Skin of body (tissue), 2 donors: ENCODE results near the gene GATAD2A. TPM values are rescaled to one million over a fixed set of nuclear protein-coding genes. Genes with fewer than 3 reads are reported as not detected.

Source experiments
- DNase-seq: peaks from one replicate; lab custom pipeline; 2025; lab: John Stamatoyannopoulos, UW
- total RNA-seq: library from RNA; depleted of rRNA; stranded (reverse); fragments of >200 nt; gene quantifications from one replicate; pipeline ENCODE4 v1.2.3, GENCODE V29; 2014

GATAD2A gene
- total RNA-seq, 1 donor from 2014 or later: 24.3 TPM

DNA sequence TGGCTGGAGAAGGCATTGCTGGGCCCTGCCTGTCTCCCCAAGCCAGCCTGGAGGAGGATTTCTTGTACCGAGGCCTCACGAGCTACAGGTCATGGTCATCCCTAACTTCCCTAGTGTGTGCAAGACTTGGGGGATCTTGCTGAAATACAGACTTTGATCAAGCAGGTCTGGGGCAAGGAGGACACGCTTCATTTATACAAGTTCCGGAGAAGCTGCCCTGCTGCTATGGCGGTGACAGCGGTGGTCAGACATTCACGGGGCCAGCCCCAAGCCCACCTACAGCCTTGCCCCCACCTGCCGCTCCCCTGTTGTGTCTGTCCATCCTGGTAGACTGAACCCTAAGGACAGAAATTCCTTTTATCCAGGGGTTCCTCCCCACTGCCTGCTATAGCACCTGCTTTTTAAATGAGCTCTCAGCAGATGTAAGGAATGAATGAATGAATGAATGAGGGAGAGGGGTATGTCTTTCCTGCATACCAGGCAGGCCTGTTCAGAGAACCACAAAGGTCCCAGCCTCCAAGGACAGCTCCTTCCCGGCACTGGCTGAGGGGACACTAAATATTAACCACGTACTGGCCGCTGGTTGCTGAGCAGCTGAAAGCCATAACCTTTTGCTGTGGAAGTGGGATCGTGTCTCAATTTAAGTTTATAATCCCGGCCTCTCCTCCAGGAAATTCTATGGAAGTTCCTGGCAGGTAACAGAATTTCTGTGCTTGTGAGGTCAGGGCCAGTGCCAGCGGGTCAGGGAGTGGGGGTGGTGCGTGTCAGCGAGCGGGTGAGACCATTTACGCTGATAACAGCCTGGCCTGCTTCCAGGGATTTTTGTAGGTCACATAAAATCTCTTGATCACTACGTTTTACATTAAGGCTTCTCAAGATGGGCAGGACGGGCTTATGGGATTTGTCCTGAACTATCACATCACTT is 82.7 kb downstream of the GATAD2A start:
- DNase-seq: no peak

DNA sequence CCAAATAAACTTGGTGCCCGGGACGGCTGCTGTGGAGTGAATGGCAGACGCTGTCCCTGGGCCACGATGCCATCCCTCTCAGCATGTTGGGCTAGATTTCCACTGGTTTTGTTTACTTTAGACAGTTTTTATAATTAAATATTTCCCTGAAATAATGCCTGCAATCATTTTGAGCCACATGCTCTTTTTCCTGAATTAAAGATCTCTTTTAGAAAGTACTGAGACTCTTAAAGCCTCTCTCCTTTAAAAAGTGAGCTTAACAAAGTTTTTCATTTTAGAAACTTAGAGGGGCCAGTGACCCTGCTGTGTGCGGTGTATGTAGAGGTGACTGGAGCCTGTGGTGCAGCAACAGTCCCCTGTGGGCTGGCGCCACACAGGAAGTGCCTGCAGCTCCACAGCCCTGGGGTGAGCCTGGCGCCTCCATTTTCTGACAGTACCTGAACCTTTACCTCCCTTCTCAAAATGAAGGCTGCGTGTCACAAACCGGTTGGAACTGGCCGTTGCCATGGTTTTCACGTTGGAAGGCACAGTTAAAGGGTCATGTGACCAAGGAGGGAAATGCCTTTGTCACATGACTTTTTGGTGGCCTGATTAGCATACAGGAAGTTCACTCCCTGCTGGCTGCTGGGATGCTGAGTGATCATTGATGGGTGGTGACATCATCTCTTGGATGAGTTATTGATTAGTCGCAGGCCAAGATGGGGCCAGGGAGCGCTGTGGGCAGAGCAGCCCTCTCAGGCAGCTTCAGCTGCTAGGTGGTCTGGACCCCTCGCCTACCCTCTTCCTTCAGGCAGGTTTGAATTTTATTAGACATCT is 83.6 kb downstream of the GATAD2A start:
- DNase-seq: peak; percentile 96

DNA sequence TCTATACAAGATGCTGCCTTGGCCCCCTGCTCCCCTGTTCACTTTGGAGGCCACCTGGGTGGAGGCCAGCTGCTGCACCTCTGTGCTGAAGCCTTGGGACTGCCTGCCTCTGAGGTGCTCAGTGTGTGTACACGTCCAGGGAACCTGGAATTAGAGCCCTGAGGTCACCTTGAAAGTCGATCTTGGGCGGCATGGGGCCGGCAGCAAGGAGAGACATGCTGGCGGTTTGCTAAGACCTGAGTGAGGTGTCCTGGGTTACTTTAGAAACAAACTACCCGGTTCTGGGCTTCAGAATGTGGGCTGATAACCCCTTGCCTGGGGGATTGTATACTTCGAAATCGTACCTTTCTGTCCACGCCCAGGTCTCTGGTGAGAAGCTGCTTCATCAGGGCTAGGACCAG is 84.3 kb downstream of the GATAD2A start:
- no peak for DNase-seq

DNA sequence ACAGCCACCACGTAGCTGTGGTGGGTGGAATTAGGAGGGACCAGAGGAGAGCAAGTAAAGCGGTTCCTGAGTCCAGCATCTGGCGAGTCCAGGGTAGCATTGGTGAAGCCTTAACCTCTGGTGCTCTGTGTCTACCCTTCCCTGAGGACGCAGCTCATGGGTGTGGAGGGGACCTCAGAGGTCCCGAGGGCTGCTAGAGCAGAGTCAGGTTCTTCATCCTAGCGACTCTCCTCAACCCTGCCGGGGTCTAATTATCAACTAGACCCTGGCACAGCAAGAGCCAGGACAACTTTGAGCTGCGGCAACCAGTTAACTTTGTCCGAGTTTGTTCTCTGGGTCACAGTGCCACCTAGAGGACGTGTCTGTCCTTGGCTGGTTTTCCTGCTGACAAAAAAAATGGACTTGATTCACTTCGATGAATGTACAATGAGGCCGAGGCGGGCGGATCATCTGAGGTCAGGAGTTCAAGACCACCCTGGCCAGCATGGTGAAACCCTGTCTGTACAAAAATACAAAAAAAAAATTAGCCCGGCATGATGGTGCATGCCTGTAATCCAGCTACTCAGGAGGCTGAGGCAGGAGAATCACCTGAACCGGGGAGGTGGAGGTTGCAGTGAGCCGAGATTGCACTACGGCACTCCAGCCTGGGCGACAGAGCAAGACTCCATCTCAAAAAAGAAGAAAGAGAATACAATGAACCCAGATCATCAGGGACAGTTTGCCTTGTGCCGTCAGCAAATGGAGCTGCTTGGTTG is 84.9 kb downstream of the GATAD2A start:
- peak; percentile 85 for DNase-seq

DNA sequence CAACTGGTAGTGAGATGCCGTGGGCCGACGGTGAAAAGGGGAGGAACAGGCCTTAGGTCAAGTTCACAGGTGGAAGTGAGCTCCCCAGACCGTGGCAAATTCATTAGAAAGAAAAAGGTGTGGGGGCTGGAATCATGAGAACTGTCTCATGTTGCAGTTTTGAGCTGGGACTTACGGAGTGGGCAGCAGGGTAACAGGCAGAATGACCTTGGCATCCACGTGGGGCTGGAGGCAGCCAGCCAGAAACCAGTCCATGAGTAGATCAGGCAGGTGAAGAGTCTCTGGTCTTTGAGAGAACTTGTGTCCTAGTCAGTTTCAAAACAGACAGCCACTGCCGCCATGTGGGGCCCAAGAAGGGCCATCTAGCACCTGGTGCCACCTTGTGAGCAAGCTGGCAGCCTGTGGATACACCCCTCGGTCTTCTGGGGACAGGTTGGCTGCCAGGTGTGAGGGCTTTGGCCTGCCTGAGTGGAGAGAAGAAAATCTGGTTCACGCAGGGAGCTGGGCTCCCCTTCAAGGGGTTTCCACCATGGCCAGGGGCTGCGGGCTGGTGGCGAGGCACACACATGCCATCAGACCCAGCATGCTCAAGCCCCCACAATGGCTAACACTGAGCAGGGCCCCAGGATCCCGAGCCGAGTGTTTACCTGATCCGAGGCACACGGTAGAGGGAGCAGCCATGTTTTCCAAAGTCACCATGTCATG is 86.0 kb downstream of the GATAD2A start:
- no peak for DNase-seq

DNA sequence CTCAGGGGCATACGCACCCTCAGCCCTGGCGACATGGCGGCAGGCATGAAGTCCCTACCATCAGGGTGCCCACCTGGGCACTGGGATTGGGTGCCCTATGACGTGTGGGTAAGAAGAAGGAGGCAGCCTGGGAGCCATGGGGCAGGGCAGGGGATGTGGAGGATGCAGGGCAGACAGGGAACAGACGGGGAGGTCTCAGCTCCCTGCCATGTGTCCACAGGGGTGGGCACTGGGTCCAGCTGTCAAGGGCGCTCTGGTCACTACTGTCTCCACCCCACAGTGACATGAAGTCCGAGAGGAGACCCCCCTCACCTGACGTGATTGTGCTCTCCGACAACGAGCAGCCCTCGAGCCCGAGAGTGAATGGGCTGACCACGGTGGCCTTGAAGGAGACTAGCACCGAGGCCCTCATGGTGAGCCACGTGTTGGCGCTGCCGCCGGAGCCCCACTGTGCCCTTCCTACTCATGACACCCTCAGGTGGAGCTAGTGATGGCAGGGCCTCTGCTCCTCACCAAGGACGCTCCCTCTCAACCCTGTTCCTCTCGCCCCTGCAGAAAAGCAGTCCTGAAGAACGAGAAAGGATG is 86.6 kb downstream of the GATAD2A start:
- no peak for DNase-seq

DNA sequence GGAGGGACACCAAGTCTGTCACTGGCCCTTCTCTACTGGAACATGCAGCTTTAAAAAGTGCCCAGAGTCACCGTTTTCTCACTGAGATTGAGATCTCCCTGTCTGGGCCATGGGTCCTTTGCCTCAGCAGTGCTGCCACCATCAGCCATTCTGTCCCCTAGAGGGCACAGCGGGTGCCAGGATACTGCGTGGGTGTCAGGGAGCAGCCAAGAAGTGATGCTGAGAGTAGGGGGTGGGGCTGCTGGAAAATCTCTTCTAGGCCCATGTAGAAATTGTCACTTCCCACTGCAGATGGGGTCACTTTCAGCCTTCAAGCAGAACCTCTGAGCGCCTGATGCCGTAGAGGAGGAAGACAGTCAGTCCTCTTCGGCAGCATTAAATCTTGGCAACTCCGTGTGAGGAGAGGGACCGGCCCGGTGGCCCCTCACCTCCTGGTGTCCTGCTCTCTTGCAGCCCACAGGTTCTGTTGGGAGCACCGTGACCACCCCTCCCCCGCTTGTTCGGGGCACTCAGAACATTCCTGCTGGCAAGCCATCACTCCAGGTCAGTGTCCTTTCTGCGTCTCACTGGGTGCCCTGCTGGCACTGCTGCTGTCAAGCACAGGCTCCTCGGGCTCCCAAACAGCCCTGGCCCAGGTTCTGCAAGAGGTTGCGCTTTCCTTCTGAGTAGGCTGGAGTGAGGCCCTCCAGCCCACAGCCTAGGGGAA is 88.5 kb downstream of the GATAD2A start:
- no peak for DNase-seq

DNA sequence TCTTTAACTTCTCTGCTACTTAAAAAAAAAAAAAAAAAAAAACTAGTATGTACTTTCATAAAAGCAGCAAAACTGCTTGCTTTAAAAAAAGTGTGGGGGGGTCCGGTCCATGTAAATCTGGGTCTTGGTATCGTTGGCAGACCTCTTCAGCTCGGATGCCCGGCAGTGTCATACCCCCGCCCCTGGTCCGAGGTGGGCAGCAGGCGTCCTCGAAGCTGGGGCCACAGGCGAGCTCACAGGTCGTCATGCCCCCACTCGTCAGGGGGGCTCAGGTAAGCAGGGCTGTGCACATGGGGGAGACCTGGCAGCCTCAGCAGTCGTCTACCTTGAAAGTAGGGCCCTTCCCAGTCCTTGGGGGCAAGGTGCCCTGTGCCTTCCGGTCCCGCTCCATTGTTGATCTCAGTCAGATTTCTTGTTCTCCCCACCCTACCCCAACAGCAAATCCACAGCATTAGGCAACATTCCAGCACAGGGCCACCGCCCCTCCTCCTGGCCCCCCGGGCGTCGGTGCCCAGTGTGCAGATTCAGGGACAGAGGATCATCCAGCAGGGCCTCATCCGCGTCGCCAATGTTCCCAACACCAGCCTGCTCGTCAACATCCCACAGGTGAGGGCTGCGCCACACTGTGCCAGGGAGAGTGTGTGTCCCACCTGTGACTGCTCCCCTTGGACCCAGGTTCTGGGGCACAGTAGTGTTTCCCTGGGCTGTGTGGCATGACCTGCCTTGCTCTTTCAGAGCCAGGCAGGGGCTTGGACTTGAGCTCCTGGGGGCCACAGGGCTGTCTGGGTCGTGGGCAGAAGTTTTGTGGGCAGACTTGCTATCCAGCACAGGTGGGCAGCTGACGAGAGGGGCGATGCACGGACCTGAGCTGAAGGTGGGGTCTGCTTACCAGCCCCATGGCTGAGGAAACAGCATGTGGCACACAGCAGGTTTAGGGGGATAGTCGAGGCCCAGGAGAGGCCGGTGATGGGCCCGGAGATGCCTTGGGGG is 90.4 kb downstream of the GATAD2A start:
- DNase-seq: no peak

DNA sequence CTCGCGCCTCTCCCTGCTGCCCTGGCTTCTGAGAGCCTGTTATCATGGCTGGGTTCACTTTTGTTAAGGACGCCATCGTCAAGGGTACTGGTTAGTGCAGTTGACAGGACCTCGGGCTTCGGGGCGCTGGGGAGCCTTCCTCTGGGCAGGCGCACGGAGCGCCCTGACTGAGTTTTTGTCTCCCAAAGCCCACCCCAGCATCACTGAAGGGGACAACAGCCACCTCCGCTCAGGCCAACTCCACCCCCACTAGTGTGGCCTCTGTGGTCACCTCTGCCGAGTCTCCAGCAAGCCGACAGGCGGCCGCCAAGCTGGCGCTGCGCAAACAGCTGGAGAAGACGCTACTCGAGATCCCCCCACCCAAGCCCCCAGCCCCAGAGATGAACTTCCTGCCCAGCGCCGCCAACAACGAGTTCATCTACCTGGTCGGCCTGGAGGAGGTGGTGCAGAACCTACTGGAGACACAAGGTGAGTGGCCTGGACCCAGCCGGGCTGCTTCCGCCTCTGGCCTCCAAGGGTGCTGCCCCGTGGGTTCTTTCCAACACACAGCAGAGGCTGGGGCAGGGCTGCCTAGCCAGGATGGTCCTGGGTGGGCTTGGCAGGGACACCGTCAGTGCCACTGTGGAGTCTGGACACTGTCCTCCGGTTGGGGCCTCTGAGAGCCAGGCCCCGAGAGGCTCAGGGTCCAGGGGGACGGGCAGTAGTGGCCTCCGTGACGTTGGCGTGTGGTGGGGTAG is 92.9 kb downstream of the GATAD2A start:
- no peak for DNase-seq

DNA sequence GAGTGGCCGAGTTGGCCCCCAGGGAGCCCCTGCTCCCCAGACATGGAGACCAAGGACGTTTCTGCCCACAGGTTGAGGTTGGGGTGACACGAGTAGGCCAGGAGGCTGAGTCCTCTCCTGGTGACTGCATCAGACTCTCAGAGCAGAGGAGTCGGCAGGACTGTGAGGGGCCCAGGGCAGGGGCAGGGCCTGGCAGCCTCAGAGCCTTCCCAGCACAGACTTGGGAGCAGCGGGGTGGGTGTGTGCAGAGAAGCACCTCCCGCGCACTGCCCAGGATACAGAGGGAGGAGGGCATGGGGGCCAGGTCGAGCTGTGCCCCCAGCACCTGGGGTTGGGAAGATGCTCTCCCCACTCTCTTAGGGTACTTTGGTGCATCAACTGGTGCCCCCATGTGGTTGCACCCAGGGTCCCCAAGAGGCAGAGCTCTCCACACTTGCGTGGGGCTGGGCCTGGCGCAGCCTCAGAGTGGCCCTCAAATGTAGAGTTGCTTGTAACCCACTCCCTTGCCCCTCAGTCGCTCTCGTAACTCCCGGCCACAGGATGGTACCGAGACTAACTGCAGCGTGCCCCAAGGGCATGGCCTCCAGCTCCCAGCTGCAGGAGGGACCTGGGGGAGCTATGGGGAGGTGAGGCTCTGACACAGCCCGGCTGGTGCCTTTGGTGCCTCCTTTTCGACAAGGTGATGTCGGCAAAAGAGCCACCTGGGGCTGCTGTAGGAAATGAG is 94.0 kb downstream of the GATAD2A start:
- DNase-seq: no peak

DNA sequence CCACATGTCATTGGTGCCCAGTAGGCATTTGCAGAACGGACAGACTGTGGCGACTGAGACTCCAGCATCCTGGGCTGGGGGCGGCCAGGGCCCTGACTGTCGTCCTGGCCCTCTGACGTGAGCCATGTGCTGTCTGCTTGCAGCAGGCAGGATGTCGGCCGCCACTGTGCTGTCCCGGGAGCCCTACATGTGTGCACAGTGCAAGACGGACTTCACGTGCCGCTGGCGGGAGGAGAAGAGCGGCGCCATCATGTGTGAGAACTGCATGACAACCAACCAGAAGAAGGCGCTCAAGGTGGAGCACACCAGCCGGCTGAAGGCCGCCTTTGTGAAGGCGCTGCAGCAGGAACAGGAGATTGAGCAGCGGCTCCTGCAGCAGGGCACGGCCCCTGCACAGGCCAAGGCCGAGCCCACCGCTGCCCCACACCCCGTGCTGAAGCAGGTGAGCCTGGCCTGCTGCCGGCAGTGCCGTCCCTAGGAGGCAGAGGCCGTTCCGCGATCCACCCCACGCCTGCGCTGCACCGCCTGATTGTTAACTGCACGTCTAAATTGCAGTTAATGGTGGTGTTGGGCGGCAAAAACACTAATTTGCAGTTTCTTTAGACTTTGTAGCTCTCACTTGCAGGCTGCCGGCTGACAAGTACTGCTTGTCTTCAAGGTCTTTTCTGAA is 95.6 kb downstream of the GATAD2A start:
- DNase-seq: no peak

DNA sequence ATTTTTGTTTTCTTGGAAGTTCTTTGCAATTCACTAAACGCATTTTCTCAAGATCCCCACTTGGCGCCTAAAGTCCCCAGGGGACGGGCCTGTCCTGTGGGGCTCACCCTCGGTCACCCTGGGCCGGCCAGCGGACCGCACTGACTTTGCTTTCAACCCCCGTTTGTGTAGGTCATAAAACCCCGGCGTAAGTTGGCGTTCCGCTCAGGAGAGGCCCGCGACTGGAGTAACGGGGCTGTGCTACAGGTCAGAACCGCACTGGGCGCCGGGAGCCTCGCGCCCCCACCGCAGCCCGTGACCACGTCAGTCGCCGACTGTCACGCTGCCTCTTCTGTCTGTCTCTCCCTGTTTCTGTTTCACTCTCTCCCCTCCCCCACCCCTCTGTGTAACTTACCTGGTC is 96.3 kb downstream of the GATAD2A start:
- no peak for DNase-seq

DNA sequence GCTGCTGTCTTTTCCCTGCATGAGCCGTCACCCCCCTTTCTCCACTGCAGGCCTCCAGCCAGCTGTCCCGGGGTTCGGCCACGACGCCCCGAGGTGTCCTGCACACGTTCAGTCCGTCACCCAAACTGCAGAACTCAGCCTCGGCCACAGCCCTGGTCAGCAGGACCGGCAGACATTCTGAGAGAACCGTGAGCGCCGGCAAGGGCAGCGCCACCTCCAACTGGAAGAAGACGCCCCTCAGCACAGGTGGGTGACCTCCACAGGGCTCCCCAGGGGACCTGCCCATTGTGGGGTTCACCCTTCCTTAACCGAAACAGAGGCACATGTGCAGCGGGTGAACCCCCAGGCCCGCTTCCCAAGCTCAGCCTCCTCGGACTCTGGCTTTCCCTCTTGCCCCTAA is 96.8 kb downstream of the GATAD2A start:
- DNase-seq: no peak

DNA sequence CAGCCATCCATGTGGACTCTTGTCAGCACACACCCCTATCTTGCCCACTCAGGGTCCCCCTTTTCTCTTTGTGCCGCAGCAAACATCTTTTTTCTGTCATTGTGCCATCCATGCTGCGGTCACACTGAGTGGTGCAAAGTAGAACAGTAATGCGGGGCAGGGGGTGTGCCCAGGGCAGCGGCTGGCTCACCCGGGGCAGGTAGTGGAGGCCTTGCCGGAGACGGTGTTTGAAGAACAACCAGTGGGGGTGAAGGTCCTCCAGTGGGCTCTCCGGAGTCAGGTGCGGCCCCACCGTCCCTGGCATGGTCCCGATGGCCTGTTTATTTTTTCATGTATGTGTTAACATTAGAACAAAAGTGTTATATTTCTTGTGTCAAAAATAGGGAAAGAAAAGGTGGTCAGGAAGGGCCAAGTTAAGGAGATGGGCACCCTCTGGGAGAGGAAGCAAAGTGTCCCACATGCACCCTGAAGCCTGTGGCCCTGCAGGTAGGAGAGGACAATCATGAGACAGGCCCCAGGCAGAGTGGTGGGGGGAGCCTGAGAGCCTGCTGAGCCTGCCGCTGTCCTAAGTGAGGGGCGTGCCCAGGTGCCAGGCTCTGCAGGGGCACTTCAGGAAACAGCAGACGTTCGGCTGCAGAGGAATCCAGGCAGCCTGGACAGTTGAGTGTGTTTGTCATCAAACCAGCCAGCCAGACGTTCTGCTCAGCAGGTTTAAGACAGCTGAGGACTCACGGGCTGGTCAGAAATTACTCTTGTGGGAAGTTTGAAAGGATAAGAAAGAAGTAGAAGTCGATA is 97.5 kb downstream of the GATAD2A start:
- DNase-seq: no peak

DNA sequence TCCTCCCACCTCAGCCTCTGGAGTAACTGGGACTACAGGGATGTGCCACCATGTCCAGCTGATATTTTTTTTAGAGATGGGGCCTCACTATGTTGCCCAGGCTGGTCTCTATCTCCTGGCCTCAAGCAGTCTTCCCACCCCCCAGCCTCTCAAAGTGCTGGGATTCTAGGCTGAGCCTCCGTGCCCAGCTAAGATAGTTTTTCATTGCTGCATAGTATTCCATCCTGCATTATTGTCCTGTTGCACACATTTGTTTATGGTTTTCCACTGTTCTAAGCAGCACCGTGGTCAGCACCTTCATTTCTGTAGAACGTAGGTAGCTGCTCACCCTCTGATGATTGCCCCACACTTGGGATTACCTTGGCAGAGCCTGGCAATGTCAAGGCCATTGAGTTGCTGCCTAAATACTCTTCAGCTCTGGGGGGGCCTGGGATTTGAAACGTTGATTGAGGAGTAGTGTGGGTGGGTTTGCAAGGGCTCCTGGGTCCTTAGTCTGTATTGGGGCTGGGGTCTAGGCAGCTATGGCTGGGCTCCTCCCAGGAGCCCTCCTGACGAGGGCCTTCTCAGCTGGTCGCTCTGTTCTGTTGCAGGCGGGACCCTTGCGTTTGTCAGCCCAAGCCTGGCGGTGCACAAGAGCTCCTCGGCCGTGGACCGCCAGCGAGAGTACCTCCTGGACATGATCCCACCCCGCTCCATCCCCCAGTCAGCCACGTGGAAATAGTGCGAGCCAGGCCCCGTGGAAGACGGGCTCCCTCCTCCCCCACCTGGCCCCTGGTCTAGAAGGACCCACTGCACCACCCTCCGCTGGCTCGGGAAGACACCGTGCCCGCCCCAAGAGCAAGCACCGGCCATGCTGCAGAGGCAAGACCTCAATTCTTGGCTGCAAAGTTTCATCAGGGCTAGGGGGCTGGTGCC is 99.5 kb downstream of the GATAD2A start:
- DNase-seq: no peak
